SH-SY5Y (cell line): ENCODE measurements around the gene ADARB2.

Experiments
- GATA2 ChIP-seq: IDR thresholded peaks from 2 replicates; pipeline ENCODE4 v1.6.1; 2011; ENCODE audit warnings: mild to moderate bottlenecking, low read depth, low read length
- GATA3 ChIP-seq: IDR thresholded peaks from 2 replicates; pipeline ENCODE4 v1.6.1; 2011; ENCODE audit warnings: low read depth, mild to moderate bottlenecking, low read length, moderate library complexity

- TF ChIP-seq GATA2 (no peak), GATA3 (no peak)
These were observed 250.3 kb downstream of the ADARB2 start for GRCh38 chr10:1486841-1487687.
